GM04504 (cell line): ENCODE data around the gene GP5.

Source experiments
- DNase-seq: peaks from one replicate; pipeline ENCODE4 v3.0.0-alpha.2; 2012; ENCODE audit warnings: low read depth

Gene GP5

GRCh38 chr3:194348354-194348753, 50.7 kb downstream of the GP5 start:
- no peak for DNase-seq

DNA sequence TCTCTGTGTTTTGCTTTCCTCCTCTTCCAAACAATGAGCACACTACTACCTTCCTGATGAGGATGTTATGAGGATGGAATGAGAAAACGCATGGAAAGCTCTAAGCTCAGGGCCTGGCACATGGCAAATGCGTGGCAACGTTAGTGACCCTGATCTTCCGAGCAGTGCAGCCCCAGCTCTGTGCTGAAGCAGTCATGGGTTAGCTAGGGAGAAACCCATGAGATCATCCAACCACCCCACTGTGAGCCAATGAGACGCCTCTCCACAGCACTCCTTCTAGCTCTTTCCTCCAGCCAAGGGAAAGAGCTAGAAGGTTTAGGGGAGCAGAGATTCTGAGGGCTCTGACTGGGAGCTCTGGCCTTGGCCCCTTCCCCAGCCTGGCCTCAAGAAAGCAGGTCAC, 52.4 kb downstream of the GP5 start:
- no peak for DNase-seq

DNA sequence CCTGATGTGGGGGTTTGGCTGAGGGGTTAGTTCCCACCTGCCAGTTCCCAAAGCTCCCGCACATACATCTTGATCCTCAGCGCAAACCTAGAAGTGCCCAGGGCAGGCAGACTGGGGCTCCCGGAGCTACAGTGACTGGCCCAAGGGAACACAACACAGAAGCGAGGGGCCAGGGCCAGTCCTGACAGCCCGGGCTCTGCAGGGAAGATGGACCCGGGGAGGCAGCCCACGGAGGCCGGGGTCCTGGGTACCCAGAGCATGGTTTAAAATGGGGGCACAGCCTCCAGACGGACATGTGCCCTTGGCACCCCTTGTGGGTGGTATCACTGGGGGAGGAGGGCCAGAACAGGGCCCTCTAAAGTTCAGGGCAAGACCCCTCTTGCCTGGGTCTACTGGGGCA, 53.0 kb downstream of the GP5 start:
- DNase-seq, result no peak
